ENCODE measurements around the gene ADCY5. TPM values are rescaled to one million over a fixed set of nuclear protein-coding genes. Genes with fewer than 3 reads are reported as not detected.

Gene ADCY5
- total and polyA plus RNA-seq, 2 donors (not counting 1 experiment from before 2014, with no cell fraction given): not detected

GRCh38 chr3:123291404-123291803 is 157.5 kb downstream of the ADCY5 start:
- CTCF ChIA-PET: no interaction called here
- DNase-seq: no peak

GRCh38 chr3:123290962-123291361 is 157.9 kb downstream of the ADCY5 start:
- H3K36me3 ChIP-seq (replicated peaks in 1 of 2; ENCODE audit: control extremely low read depth in 1 of 2, control insufficient read depth in 1 of 2, extremely low read depth in 1 of 2, insufficient read depth in 2 of 2, low read length in 1 of 2): no peaks in the 10 kb centered on the region
- peaks cover 0 to 10% (median 0%) of the 10 kb centered on the region in 3 donors for H3K9me3 ChIP-seq (ENCODE audit: control extremely low read depth in 1 of 3, control insufficient read depth in 2 of 3, insufficient read depth in 1 of 3, low read length in 2 of 3)
- H3K4me1 ChIP-seq (ENCODE audit: control insufficient read depth in 2 of 2, insufficient read depth in 2 of 2, low read length in 2 of 2): no peaks in the 10 kb centered on the region
- H3K27me3 ChIP-seq (replicated peaks in 1 of 4; ENCODE audit: control extremely low read depth in 1 of 4, control insufficient read depth in 3 of 4, insufficient read depth in 4 of 4, low read length in 3 of 4): no peaks in the 10 kb centered on the region
- H3K27ac ChIP-seq (ENCODE audit: low read length in 2 of 2): no peak overlapping the region
- WGBS (ENCODE audit: insufficient coverage): 94% methylated on average over 23 of the region's 23 CpGs
- H4K20me1 ChIP-seq (ENCODE audit: control insufficient read depth, insufficient read depth, low read length, poor library complexity, severe bottlenecking): no peaks in the 10 kb centered on the region
- intact Hi-C loops (cut with micrococcal nuclease): no loop called here
- no peaks in the 10 kb centered on the region for H3K79me2 ChIP-seq (ENCODE audit: control insufficient read depth, insufficient read depth, low read length)
- H3K4me3 ChIP-seq (ENCODE audit: control extremely low read depth in 1 of 5, extremely low read depth in 1 of 5, insufficient read depth in 1 of 5, low read depth in 2 of 5, low read length in 4 of 5): no peak overlapping the region
- no peaks in the 10 kb centered on the region for H3K4me1 Mint-ChIP-seq
- no peak overlapping the region for H3K4me2 ChIP-seq (replicated peaks; ENCODE audit: low read depth, low read length, poor library complexity, severe bottlenecking)
- CTCF ChIA-PET: no interaction called here
- H3K9ac ChIP-seq (ENCODE audit: low read length): no peak overlapping the region
- no peak overlapping the region for H2AFZ ChIP-seq (ENCODE audit: insufficient read depth, low read depth, low read length, poor library complexity, severe bottlenecking)
- ATAC-seq (ENCODE audit: low read depth): no peak
- H3K9me3 Mint-ChIP-seq (ENCODE audit: insufficient read depth): no peaks in the 10 kb centered on the region
- POLR2A ChIA-PET: no interaction called here
- peaks cover 4% of the 10 kb centered on the region for H3K27me3 Mint-ChIP-seq
- TF ChIP-seq EZH2 (IDR thresholded peaks at IDR 0.05; ENCODE audit: borderline replicate concordance, insufficient read depth, low read depth, low read length, poor library complexity, severe bottlenecking) (no peak), CTCF (IDR thresholded peaks at IDR 0.05) (no peak)
- no peak overlapping the region for H3K4me3 Mint-ChIP-seq
- no peak for DNase-seq
- no peak overlapping the region for H3K27ac Mint-ChIP-seq

More at GRCh38 chr3:123291404-123291803, 157.5 kb downstream of the ADCY5 start:
- ATAC-seq (ENCODE audit: low read depth): no peak
- Histone ChIP-seq H3K36me3 (replicated peaks in 1 of 2; ENCODE audit: control extremely low read depth in 1 of 2, control insufficient read depth in 1 of 2, extremely low read depth in 1 of 2, insufficient read depth in 2 of 2, low read length in 1 of 2) (no peaks in the 10 kb centered on the region), H3K9ac (ENCODE audit: low read length) (no peak overlapping the region), H3K27ac (ENCODE audit: low read length in 2 of 2) (no peak overlapping the region), H3K4me3 (ENCODE audit: control extremely low read depth in 1 of 5, extremely low read depth in 1 of 5, insufficient read depth in 1 of 5, low read depth in 2 of 5, low read length in 4 of 5) (no peak overlapping the region), H3K4me2 (replicated peaks; ENCODE audit: low read depth, low read length, poor library complexity, severe bottlenecking) (no peak overlapping the region), H4K20me1 (ENCODE audit: control insufficient read depth, insufficient read depth, low read length, poor library complexity, severe bottlenecking) (no peaks in the 10 kb centered on the region), H2AFZ (ENCODE audit: insufficient read depth, low read depth, low read length, poor library complexity, severe bottlenecking) (no peak overlapping the region), H3K79me2 (ENCODE audit: control insufficient read depth, insufficient read depth, low read length) (no peaks in the 10 kb centered on the region), H3K27me3 (replicated peaks in 1 of 4; ENCODE audit: control extremely low read depth in 1 of 4, control insufficient read depth in 3 of 4, insufficient read depth in 4 of 4, low read length in 3 of 4) (no peaks in the 10 kb centered on the region), H3K9me3 (ENCODE audit: control extremely low read depth in 1 of 3, control insufficient read depth in 2 of 3, insufficient read depth in 1 of 3, low read length in 2 of 3) (peaks cover 0 to 9% (median 0%) of the 10 kb centered on the region in 3 donors), H3K4me1 (ENCODE audit: control insufficient read depth in 2 of 2, insufficient read depth in 2 of 2, low read length in 2 of 2) (no peaks in the 10 kb centered on the region)
- H3K4me3 Mint-ChIP-seq: no peak overlapping the region
- peaks cover 4% of the 10 kb centered on the region for H3K27me3 Mint-ChIP-seq
- intact Hi-C loops (cut with micrococcal nuclease): no loop called here
- 79% methylated on average over 6 of the region's 7 CpGs for WGBS (ENCODE audit: insufficient coverage)
- no peaks in the 10 kb centered on the region for H3K9me3 Mint-ChIP-seq (ENCODE audit: insufficient read depth)
- no peak for TF ChIP-seq EZH2 (IDR thresholded peaks at IDR 0.05; ENCODE audit: borderline replicate concordance, insufficient read depth, low read depth, low read length, poor library complexity, severe bottlenecking)
- no peak for TF ChIP-seq CTCF (IDR thresholded peaks at IDR 0.05)
- H3K27ac Mint-ChIP-seq: no peak overlapping the region
- no peaks in the 10 kb centered on the region for H3K4me1 Mint-ChIP-seq
- POLR2A ChIA-PET: no interaction called here
